GM06990 (cell line): Measurements from ENCODE around the gene SOCS6.

Source experiments
- DNase-seq: peaks from one replicate; pipeline ENCODE4 v3.0.0-alpha.2; 2011; ENCODE audit not compliant: insufficient read length; ENCODE audit errors: extremely low read depth
- H3K27me3 ChIP-seq: replicated peaks from 2 replicates; pipeline ENCODE4 v1.6.0; 2011; ENCODE audit warnings: low read length; ENCODE audit not compliant: control insufficient read depth, insufficient read depth
- H3K36me3 ChIP-seq: 2 replicates; pipeline ENCODE4 v1.5.1; 2011; ENCODE audit warnings: low read length; ENCODE audit not compliant: control insufficient read depth, insufficient read depth
- H3K4me3 ChIP-seq: replicated peaks from 2 replicates; pipeline ENCODE4 v1.5.1; 2011; ENCODE audit warnings: low read depth, mild to moderate bottlenecking, control low read depth, low read length
- CTCF ChIP-seq: IDR thresholded peaks from 2 replicates; pipeline ENCODE4 v1.5.1; 2011; ENCODE audit warnings: low read length, control low read depth, mild to moderate bottlenecking, inconsistent platforms; ENCODE audit not compliant: insufficient read depth, poor library complexity, severe bottlenecking

The SOCS6 gene

GRCh38 chr18:70271742-70272141 lies 17.1 kb upstream of the SOCS6 start:
- Histone ChIP-seq H3K4me3 (no peak overlapping the region), H3K36me3 (no peaks in the 10 kb centered on the region), H3K27me3 (no peaks in the 10 kb centered on the region)
- DNase-seq: no peak
- no peak for TF ChIP-seq CTCF

GRCh38 chr18:70273021-70273420 lies 15.8 kb upstream of the SOCS6 start:
- TF ChIP-seq CTCF: no peak
- no peaks in the 10 kb centered on the region for H3K27me3 ChIP-seq
- no peak for DNase-seq
- no peak overlapping the region for H3K4me3 ChIP-seq
- H3K36me3 ChIP-seq: no peaks in the 10 kb centered on the region

GRCh38 chr18:70276416-70277191 lies 12.2 kb upstream of the SOCS6 start:
- TF ChIP-seq CTCF: no peak
- H3K27me3 ChIP-seq: no peaks in the 10 kb centered on the region

GRCh38 chr18:70279470-70279869 lies 9.4 kb upstream of the SOCS6 start:
- H3K4me3 ChIP-seq: no peak overlapping the region
- no peak for TF ChIP-seq CTCF
- H3K36me3 ChIP-seq: no peaks in the 10 kb centered on the region
- H3K27me3 ChIP-seq: no peaks in the 10 kb centered on the region
- no peak for DNase-seq

More at GRCh38 chr18:70276416-70277191, 12.2 kb upstream of the SOCS6 start:
- no peak for DNase-seq
- H3K4me3 ChIP-seq: no peak overlapping the region
- H3K36me3 ChIP-seq: no peaks in the 10 kb centered on the region

DNA sequence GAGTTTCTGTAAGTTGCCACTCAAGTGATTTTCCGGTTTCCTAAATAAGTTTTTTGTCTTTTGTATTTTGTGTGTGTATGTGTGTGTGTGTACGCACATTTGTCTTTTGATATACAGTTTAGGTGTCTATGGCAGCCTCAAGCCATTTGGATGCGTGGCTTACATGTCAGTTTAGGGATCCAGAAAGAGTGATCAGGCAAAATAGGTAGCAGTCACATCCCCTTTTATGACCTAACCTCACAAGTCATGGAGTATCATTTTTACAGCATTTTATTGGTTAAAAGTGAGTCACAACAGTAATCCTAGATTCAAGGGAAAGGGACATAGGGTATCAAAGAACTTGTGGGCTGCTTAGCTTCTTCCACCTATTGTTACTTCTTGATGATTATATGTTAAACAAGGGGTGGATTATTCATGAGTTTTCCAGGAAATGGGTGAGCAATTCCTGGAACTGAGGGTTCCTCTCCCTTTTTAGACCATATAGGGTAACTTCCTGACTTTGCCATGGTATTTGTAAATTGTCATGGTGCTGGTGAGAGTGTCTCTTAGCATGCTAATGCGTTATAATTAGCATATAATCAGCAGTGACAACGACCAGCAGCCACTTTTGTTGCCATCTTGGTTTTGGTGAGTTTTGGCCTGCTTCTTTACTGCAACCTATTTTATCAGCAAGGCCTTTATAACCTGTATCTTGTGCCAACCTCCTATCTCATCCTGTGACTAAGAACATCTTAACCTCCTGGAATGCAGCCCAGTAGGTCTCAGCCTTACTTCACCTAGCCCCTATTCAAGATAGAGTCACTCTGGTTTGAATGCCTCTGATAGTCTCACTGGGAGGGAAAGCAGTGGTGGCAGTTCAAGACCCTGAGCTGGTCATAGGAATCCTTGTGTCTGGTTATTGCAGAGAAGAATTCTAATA lies 8.6 kb upstream of the SOCS6 start:
- TF ChIP-seq CTCF: no peak
- no peaks in the 10 kb centered on the region for H3K27me3 ChIP-seq
- H3K4me3 ChIP-seq: no peak overlapping the region
- H3K36me3 ChIP-seq: no peaks in the 10 kb centered on the region
- no peak for DNase-seq
